Epithelial cell of proximal tubule (primary cell): ENCODE results near the gene CD59. TPM values are rescaled to one million over a fixed set of nuclear protein-coding genes. Genes with fewer than 3 reads are reported as not detected.

ENCODE experiments used
- DNase-seq: peaks from one replicate; pipeline ENCODE4 v3.0.0-alpha.2; 2011; ENCODE audit warnings: low read depth
- H3K4me3 ChIP-seq: 2 replicates; pipeline ENCODE4 v1.5.1; 2011; ENCODE audit warnings: low read depth, mild to moderate bottlenecking, low read length
- CTCF ChIP-seq: conservative IDR thresholded peaks from 2 replicates; pipeline ENCODE4 v1.5.1; 2012; ENCODE audit warnings: low read depth, mild to moderate bottlenecking, low read length
- total RNA-seq: library from RNA; depleted of rRNA; stranded (reverse); fragments of >200 nt; gene quantifications from 2 replicates; pipeline ENCODE4 v1.2.3, GENCODE V29; 2015

The CD59 gene
- total RNA-seq, 1 donor from 2014 or later: 615 TPM

- no peak for DNase-seq
- H3K4me3 ChIP-seq: no peak overlapping the region
- TF ChIP-seq CTCF: no peak
Measured at GRCh38 chr11:33655842-33656600, 80.2 kb downstream of the CD59 start.

GRCh38 chr11:33654594-33654993 is 81.6 kb downstream of the CD59 start:
- TF ChIP-seq CTCF: no peak

More at GRCh38 chr11:33654594-33654993, 81.6 kb downstream of the CD59 start:
- DNase-seq: no peak
- no peak overlapping the region for H3K4me3 ChIP-seq

Other genes starting within 250 kb of the CD59 start
- gene C11orf91, start 35.6 kb downstream of the CD59 start, total RNA-seq: not detected in 2 replicates
- 20.3 and 25.0 TPM in 2 replicates for gene FBXO3, start 38.1 kb upstream of the CD59 start, total RNA-seq
- gene LMO2, start 155.7 kb upstream of the CD59 start, total RNA-seq: 1.5 and 3.3 TPM in 2 replicates